IPS-NIHi7 (cell line): ENCODE measurements around the gene ZNF26.

Experiments
- DNase-seq: peaks from one replicate; pipeline ENCODE4 v3.0.0; 2012; ENCODE audit warnings: mixed read lengths; ENCODE audit errors: extremely low spot score

The ZNF26 gene

GRCh38 chr12:133061954-133062353 is 75.8 kb downstream of the ZNF26 start:
- no peak for DNase-seq

GRCh38 chr12:133063556-133063955 is 77.4 kb downstream of the ZNF26 start:
- DNase-seq: no peak

GRCh38 chr12:133073836-133074235 is 87.7 kb downstream of the ZNF26 start:
- DNase-seq: no peak
